ENCODE results near the gene RGS3. TPM values are rescaled to one million over a fixed set of nuclear protein-coding genes. Genes with fewer than 3 reads are reported as not detected.

The RGS3 gene
- total and polyA plus RNA-seq, 2 donors (not counting 3 experiments of a cell fraction or from before 2014, with no cell fraction given): 356 to 416 TPM

GRCh38 chr9:113421726-113422125, 41.8 kb upstream of the RGS3 start:
- Histone ChIP-seq H3K4me2 (ENCODE audit: insufficient read depth, low read length) (no peak overlapping the region), H3K27me3 (ENCODE audit: control insufficient read depth in 2 of 2, insufficient read depth in 2 of 2, low read length in 2 of 2) (peaks cover 0 to 2% of the 10 kb centered on the region in 2 experiments), H3K9ac (replicated peaks; ENCODE audit: extremely low read depth, insufficient read depth, low read length) (no peak overlapping the region), H2AFZ (ENCODE audit: low read depth, low read length) (no peak overlapping the region), H3K4me1 (ENCODE audit: control insufficient read depth, extremely low read depth, insufficient read depth, low read length) (no peaks in the 10 kb centered on the region), H3K36me3 (ENCODE audit: control insufficient read depth in 2 of 2, extremely low read depth in 1 of 2, insufficient read depth in 2 of 2, low read length in 2 of 2) (no peaks in the 10 kb centered on the region), H3K4me3 (replicated peaks in 1 of 3; ENCODE audit: insufficient read depth in 1 of 3, low read depth in 1 of 3, low read length in 3 of 3) (no peak overlapping the region), H3K9me3 (replicated peaks; ENCODE audit: control insufficient read depth, insufficient read depth, low read length) (no peaks in the 10 kb centered on the region), H3K79me2 (ENCODE audit: control insufficient read depth, insufficient read depth, low read length) (no peaks in the 10 kb centered on the region), H4K20me1 (replicated peaks; ENCODE audit: control insufficient read depth, extremely low read depth, insufficient read depth, low read length) (no peaks in the 10 kb centered on the region), H3K9me1 (replicated peaks; ENCODE audit: control insufficient read depth, extremely low read depth, insufficient read depth, low read length) (no peaks in the 10 kb centered on the region), H3K27ac (ENCODE audit: insufficient read depth, low read depth, low read length) (no peak overlapping the region)
- ChIA-PET CTCF (no interaction called here), POLR2A (no interaction called here)
- TF ChIP-seq MAX (IDR thresholded peaks at IDR 0.05; ENCODE audit: insufficient read depth, insufficient read length) (no peak), POLR2A (IDR thresholded peaks at IDR 0.05; ENCODE audit: low read depth, low read length) (no peak), JUN (IDR thresholded peaks at IDR 0.05; ENCODE audit: borderline replicate concordance, insufficient read depth, insufficient read length, low read depth) (no peak), POLR2AphosphoS5 (IDR thresholded peaks at IDR 0.05; ENCODE audit: insufficient read depth, low read depth, low read length) (no peak), EZH2 (IDR thresholded peaks at IDR 0.05; ENCODE audit: borderline replicate concordance, low read depth, low read length, severe bottlenecking) (no peak), CTCF (IDR thresholded peaks at IDR 0.05; ENCODE audit: extremely low read depth in 1 of 2, insufficient read depth in 1 of 2, low read depth in 1 of 2, low read length in 2 of 2) (no peak), MYC (IDR thresholded peaks at IDR 0.05; ENCODE audit: low read depth, low read length) (no peak), GATA2 (IDR thresholded peaks at IDR 0.05; ENCODE audit: insufficient read depth, insufficient read length, low read depth, low read length) (no peak), FOS (IDR thresholded peaks at IDR 0.05; ENCODE audit: borderline replicate concordance, insufficient read depth, low read length) (no peak)
- no peak for FAIRE-seq
- dilution Hi-C loops (cut with MboI; ENCODE audit: extremely low pct_ligation_motif_present, low sequenced_read_pairs) (no loop called here), intact Hi-C loops (cut with micrococcal nuclease) (no loop called here)
- no TSS peak for BruUV-seq (replicated peaks)
- DNase-seq (ENCODE audit: low read depth, low spot score): no peak
